Upper lobe of left lung (tissue), 6 donors: ENCODE results near the gene NUDT3. TPM values are rescaled to one million over a fixed set of nuclear protein-coding genes. Genes with fewer than 3 reads are reported as not detected.
"Not testable (repeated sequence)": the region's sequence is repeated elsewhere in the genome, so short reads cannot be mapped to it uniquely, and the experiment has no call there.

ENCODE experiments used
- ATAC-seq, 2 donors: fragments of 200-7000 bp; cut with Tn5 transposase; one replicate each; pipeline ENCODE4 v1.9.1; 2022; ENCODE audit warnings: mild to moderate bottlenecking in 2 of 2, moderate library complexity in 2 of 2; ENCODE audit not compliant: low FRiP score in 2 of 2
- DNase-seq, 2 donors: peaks; one replicate each; pipeline ENCODE4 v3.0.0-alpha.2; 2019 to 2020
- H3K27ac ChIP-seq, 4 donors: fragments of 200-600 bp; sonication (generic); one replicate each; pipeline ENCODE4 v1.5.1; 2016 to 2019
- H3K27me3 ChIP-seq, 4 donors: fragments of 200-600 bp; sonication (generic); one replicate each; pipeline ENCODE4 v1.5.1; 2017 to 2019
- H3K36me3 ChIP-seq, 4 donors: fragments of 200-600 bp; sonication (generic); one replicate each; pipeline ENCODE4 v1.5.1; 2016 to 2019
- H3K4me1 ChIP-seq, 4 donors: fragments of 200-600 bp; sonication (generic); one replicate each; pipeline ENCODE4 v1.5.1; 2018 to 2019
- H3K4me3 ChIP-seq, 4 donors: fragments of 200-600 bp; sonication (generic); one replicate each; pipeline ENCODE4 v1.5.1; 2017 to 2019; ENCODE audit warnings: mild to moderate bottlenecking in 2 of 4, moderate library complexity in 1 of 4
- H3K9me3 ChIP-seq, 4 donors: fragments of 200-600 bp; sonication (generic); one replicate each; pipeline ENCODE4 v1.5.1; 2018 to 2019
- EP300 ChIP-seq, 4 donors: sonication (generic); formaldehyde crosslinking; IDR thresholded peaks; one replicate each; pipeline ENCODE4 v1.5.1; 2017; ENCODE audit warnings: antibody characterized with exemption in 4 of 4, control low read depth in 2 of 4
- POLR2A ChIP-seq, 4 donors: fragments of 450-650 bp; IDR thresholded peaks; one replicate each; pipeline ENCODE4 v1.5.1; 2016 to 2017; ENCODE audit warnings: antibody characterized with exemption in 4 of 4, mild to moderate bottlenecking in 2 of 4
- POLR2AphosphoS5 ChIP-seq, 2 donors: sonication (generic); formaldehyde crosslinking; IDR thresholded peaks; one replicate each; pipeline ENCODE4 v1.5.1; 2017; ENCODE audit warnings: antibody characterized with exemption in 2 of 2
- WGBS, 2 donors: methylation state at CpG; one replicate each; pipeline ENCODE4 v1.1.5; 2017 to 2018; 5-methylcytosine and 5-hydroxymethylcytosine counted together
- total RNA-seq, 6 donors: library from RNA; depleted of rRNA in 4 of 6; stranded (reverse); fragments of >200 nt in 4 of 6; gene quantifications; one replicate each; pipeline versions ENCODE4 v1.1.0 to v1.2.1, GENCODE V29; 2016 to 2021
- TF ChIP-seq, protein P1 (sequence below), 6 experiments: fragments of 450-650 bp in 4 of 6; fragments of 200-600 bp in 2 of 6; sonication (generic) in 2 of 6; IDR thresholded peaks; one replicate each; pipeline ENCODE4 v1.5.1; 2016 to 2019; ENCODE audit warnings: antibody characterized with exemption in 6 of 6
- donor health status: DM: no; HTN: no; CAD: no; lungs with moderate emphysema.
- donor health status: DM: no; HTN: yes; CAD: no; lungs with severe emphysema.

NUDT3 gene
- total RNA-seq, 6 donors from 2014 or later = 15.1 to 32.7 (median 26.0) TPM

DNA sequence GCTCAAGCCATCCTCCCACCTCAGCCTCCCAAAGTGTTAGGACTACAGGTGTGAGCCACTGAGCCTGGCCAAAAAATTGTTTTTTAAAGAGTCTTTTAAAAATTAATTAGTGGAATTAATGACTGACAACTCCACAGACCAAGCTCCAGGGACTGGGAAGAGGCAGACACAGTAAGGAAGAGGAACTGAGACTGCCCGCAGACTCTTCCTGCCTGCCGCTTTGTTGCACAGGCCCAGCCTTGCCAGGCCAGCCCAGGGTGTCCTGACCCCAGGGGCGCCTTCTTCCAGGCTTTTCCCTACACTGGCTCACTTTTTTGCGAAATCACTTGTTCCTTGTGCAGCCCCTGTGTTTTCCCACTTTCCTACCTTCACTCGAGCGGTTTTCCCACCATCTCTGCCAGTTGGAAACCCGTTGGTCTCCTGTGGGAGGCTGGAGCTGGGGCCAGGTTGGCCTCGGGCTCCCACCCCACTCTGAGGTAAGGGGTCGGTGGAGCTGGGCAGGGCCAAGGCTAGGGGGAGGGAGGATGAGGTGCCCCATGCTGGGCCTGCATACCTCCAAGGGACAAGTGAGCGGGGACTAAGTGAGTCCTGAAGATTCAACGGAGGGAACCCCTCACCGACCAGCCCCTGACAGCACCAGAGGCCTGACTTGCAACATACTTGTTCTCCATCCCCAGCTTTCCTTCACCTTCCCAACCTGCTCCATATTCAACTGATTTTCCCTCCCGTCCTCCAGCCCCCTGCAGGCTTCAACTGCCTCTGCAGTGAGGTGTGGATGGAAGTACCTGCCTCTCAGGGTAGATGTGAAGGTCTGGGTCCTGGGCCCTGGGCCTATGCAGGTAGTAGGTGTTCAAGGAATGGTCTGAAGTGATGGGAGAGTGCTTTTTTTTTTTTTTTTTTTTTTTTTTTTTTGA is 120.2 kb downstream of the NUDT3 start:
- no peaks in the 10 kb centered on the region for H3K9me3 ChIP-seq
- H3K27me3 ChIP-seq = no peaks in the 10 kb centered on the region
- peak overlapping the region in 3 of 4 donors; percentile 58 to 71 (median 71) for H3K27ac ChIP-seq
- peaks cover 13 to 27% (median 18%) of the 10 kb centered on the region in 4 donors for H3K4me1 ChIP-seq
- peak in 1 of 2 donors; percentile 68 for DNase-seq
- TF ChIP-seq POLR2A (IDR thresholded peaks at IDR 0.05) = no peak
- TF ChIP-seq, protein P1, sequence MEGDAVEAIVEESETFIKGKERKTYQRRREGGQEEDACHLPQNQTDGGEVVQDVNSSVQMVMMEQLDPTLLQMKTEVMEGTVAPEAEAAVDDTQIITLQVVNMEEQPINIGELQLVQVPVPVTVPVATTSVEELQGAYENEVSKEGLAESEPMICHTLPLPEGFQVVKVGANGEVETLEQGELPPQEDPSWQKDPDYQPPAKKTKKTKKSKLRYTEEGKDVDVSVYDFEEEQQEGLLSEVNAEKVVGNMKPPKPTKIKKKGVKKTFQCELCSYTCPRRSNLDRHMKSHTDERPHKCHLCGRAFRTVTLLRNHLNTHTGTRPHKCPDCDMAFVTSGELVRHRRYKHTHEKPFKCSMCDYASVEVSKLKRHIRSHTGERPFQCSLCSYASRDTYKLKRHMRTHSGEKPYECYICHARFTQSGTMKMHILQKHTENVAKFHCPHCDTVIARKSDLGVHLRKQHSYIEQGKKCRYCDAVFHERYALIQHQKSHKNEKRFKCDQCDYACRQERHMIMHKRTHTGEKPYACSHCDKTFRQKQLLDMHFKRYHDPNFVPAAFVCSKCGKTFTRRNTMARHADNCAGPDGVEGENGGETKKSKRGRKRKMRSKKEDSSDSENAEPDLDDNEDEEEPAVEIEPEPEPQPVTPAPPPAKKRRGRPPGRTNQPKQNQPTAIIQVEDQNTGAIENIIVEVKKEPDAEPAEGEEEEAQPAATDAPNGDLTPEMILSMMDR (IDR thresholded peaks at IDR 0.05) = peak in 1 of 6 experiments; percentile 18
- peak; percentile 75 to 82 for ATAC-seq
- no peak overlapping the region for H3K4me3 ChIP-seq
- WGBS, 2 donors = 81% methylated on average over 13 of the region's 13 CpGs
- H3K36me3 ChIP-seq = no peaks in the 10 kb centered on the region

DNA sequence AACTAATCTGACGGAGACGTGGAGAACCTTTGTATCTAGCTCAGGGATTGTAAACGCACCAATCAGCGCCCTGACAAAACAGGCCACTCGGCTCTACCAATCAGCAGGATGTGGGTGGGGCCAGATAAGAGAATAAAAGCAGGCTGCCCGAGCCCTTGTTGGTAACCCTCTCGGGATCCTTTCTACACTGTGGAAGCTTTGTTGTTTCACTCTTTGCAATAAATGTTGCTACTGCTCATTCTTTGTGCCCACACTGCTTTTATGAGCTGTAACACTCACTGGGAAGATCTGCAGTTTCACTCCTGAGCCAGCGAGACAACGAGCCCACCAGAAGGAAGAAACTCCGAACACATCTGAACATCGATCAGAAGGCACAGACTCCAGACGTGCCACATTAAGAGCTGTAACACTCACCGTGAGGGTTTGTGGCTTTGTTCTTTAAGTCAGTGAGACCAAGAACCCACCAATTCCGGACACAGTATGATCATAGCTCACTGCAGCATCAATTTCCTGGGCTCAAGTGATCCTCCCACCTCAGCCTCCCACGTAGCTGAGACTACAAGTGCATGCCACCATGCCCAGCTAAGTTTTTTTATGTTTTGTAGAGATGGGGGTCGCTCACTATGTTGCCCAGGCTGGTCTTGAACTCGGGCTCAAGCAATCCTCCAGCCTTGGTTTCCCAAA is 122.7 kb downstream of the NUDT3 start:
- not testable (repeated sequence) for DNase-seq, H3K27ac ChIP-seq, H3K4me3 ChIP-seq, H3K27me3 ChIP-seq, H3K36me3 ChIP-seq, H3K9me3 ChIP-seq, ATAC-seq
- H3K4me1 ChIP-seq = peaks cover 13 to 27% (median 18%) of the 10 kb centered on the region in 4 donors
- WGBS, 2 donors = 78 to 92% methylated on average over 14 to 17 of the region's 17 CpGs

DNA sequence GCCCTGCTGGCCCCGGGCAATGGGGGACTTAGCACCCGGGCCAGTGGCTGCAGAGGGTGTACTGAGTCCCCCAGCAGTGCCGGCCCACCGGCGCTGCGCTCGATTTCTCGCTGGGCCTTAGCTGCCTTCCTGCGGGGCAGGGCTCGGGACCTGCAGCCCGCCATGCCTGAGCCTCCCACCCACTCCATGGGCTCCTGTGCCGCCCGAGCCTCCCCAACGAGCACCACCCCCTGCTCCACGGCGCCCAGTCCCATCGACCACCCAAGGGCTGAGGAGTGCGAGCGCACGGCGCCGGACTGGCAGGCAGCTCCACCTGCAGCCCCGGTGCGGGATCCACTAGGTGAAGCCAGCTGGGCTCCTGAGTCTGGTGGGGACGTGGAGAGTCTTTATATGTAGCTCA is 123.3 kb downstream of the NUDT3 start:
- peak in 1 of 2 donors; percentile 66 for DNase-seq
- ATAC-seq, H3K27me3 ChIP-seq: not testable (repeated sequence)

DNA sequence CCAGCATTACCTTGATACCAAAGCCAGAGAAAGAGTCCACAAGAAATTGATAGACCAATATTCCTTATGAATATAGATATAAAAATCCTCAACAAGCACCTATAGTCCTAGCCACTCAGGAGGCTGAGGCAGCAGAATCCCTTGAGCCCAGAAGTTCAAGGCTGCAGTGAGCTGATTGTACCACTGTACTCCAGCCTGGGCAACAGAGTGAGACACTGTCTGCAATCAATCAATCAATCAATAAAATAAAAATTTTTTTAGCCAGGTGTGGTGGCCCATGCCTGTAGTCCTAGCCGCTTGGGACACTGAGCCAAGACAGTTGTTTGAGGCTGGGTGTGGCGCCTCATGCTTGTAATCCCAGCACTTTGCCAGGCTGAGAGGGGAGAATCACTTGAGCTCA is 124.7 kb downstream of the NUDT3 start:
- Histone ChIP-seq H3K27me3 (no peaks in the 10 kb centered on the region), H3K4me3 (no peak overlapping the region), H3K4me1 (peaks cover 7 to 13% (median 10%) of the 10 kb centered on the region in 4 donors), H3K36me3 (no peaks in the 10 kb centered on the region), H3K9me3 (peaks cover 0 to 9% (median 0%) of the 10 kb centered on the region in 4 donors), H3K27ac (no peak overlapping the region)
- DNase-seq (no peak), ATAC-seq (no peak)
- WGBS, 2 donors = 100% methylated on average over 2 of the region's 2 CpGs
- TF ChIP-seq POLR2A (IDR thresholded peaks at IDR 0.05) = no peak
- no peak for TF ChIP-seq EP300 (IDR thresholded peaks at IDR 0.05)
- no peak for TF ChIP-seq POLR2AphosphoS5 (IDR thresholded peaks at IDR 0.05)
- TF ChIP-seq, protein P1 (IDR thresholded peaks at IDR 0.05) = no peak

More for the DNA sequence above, 123.3 kb downstream of the NUDT3 start:
- H3K4me3 ChIP-seq, H3K36me3 ChIP-seq, H3K27ac ChIP-seq, H3K9me3 ChIP-seq: not testable (repeated sequence)
- WGBS, 2 donors = 99% methylated on average over 16 of the region's 25 CpGs; no CpG with 5 or more reads in 1 of the 2 donors
- H3K4me1 ChIP-seq = peaks cover 13 to 24% (median 18%) of the 10 kb centered on the region in 4 donors

DNA sequence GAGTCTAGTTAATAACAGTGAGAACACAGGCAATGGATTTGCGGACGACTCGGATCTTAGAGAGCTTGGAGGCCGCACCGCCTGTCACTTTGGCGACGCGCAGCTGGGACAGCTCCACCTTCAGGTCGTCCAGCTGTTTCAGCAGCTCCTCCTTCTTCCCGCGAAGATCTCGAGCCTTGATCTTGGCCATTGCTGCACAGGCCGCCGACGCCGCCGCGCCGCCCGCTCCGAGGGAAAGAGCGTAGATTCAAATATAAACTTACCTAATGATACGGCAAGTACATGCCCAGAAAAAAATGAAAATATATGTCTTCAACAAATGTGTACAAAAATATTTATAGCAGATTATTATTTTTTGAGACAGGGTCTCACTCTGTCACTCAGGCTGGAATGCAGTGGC is 129.0 kb downstream of the NUDT3 start:
- not testable (repeated sequence) for DNase-seq, H3K27me3 ChIP-seq, H3K27ac ChIP-seq, H3K9me3 ChIP-seq, H3K36me3 ChIP-seq, H3K4me3 ChIP-seq, ATAC-seq, H3K4me1 ChIP-seq
- 86 to 87% methylated on average over 21 to 23 of the region's 23 CpGs for WGBS, 2 donors

DNA sequence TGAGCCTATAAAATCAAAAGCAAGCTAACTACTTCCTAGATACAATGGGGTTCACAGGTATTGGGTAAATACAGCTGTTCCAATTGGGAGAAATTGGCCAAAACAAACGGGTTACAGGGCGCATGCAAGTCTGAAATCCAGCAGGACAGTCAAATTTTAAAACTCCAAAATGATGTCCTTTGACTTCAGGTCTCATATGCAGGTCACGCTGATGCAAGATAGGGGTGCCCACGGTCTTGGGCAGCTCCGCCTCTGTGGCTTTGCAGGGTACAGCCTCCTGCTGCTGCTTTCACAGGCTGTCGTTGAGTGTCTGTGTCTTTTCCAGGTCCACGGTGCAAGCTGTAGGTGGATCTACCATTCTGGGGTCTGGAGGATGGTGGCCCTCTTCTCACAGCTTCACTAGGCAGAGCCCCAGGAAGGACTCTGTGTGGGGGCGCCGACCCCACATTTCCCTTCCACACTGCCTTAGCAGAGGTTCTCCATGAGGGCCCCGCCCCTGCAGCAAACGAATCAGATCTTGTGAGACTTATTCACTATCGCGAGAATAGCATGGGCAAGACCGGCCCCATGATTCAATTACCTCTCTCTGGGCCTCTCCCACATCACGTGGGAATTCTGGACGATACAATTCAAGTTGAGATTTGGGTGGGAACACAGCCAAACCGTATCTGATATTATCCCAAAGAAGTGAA is 131.7 kb downstream of the NUDT3 start:
- H3K27me3 ChIP-seq = no peaks in the 10 kb centered on the region
- no peak overlapping the region for H3K4me3 ChIP-seq
- H3K27ac ChIP-seq = no peak overlapping the region
- H3K4me1 ChIP-seq = no peaks in the 10 kb centered on the region
- WGBS, 2 donors = 84 to 85% methylated on average over 13 to 17 of the region's 17 CpGs
- no peaks in the 10 kb centered on the region for H3K36me3 ChIP-seq
- no peak for DNase-seq
- H3K9me3 ChIP-seq = peaks cover 0 to 9% (median 0%) of the 10 kb centered on the region in 4 donors
- no peak for TF ChIP-seq POLR2A (IDR thresholded peaks at IDR 0.05)
- no peak for TF ChIP-seq EP300 (IDR thresholded peaks at IDR 0.05)
- TF ChIP-seq, protein P1 (IDR thresholded peaks at IDR 0.05) = no peak
- no peak for TF ChIP-seq POLR2AphosphoS5 (IDR thresholded peaks at IDR 0.05)
- no peak for ATAC-seq
